ENCODE results near the gene SLC25A41.

The SLC25A41 gene

DNA sequence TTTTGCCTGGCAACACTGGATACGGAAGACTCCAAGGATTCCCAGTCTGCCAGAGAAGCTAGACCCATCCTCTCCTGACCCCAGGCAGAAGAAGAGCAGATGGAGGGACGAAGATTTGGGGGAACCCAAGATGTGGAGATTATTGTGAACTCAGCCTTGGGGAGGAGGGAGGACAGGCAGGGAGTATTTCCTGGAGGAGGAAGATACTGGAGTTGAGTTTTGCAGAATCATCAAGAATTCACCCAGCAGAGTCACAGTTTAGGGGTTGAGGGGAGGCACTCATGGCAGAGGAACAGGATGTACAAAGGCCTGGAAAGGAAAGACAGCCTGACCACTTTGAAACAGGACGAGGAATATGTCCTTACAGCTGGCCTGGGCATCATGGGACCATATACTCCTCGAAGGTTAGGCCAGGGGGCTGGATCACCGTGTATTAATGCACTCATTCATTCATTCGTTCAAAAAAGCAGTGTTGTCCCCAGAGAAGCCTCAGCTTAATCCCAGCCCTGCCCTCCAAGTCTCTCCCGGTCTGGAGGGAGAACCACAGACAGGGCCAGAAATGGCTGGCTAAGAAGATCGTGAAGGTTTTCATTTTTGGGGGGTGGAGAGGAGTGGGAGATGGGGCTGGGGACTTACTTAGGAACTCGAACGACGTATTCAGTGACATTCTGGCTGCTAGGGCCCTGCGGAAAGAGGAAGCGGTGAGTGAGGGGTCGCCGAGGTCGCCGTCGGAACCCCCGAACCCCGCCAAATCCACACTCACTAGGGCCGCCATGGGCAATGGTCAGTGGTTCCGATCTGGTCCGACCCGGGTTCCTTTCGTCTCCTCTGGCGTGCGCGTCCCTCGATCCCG is 41.1 kb downstream of the SLC25A41 start:
- no peak for TF ChIP-seq CTCF (IDR thresholded peaks at IDR 0.05)

- TF ChIP-seq CTCF (IDR thresholded peaks at IDR 0.05), result no peak
Measured at GRCh38 chr19:6387372-6387771, 46.2 kb downstream of the SLC25A41 start.

DNA sequence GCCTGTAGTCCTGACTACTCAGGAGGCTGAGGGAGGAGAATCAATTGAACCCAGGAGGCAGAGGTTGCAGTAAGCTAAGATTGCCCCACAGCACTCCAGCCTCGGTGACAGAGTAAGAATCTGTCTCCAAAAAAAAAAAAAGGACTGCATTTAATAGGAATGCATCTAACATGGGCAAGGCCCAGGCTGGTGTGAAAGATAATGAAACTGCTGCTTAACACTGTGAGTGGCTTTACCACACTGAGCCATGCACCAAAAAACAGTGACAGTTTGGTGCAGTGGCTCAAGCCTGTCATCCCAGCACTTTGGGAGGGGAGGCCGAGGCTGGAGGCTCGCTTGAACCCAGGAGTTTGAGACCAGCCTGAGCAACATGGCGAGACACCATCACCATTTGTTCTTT is 49.2 kb downstream of the SLC25A41 start:
- no peak for TF ChIP-seq CTCF (IDR thresholded peaks at IDR 0.05)

- TF ChIP-seq CTCF (IDR thresholded peaks at IDR 0.05), result no peak
Measured at GRCh38 chr19:6383188-6383587, 50.4 kb downstream of the SLC25A41 start.

- no peak for TF ChIP-seq CTCF (IDR thresholded peaks at IDR 0.05)
Measured at GRCh38 chr19:6381030-6381750, 52.4 kb downstream of the SLC25A41 start.

- no peak for TF ChIP-seq CTCF (IDR thresholded peaks at IDR 0.05)
Measured at GRCh38 chr19:6379744-6380143, 53.8 kb downstream of the SLC25A41 start.

DNA sequence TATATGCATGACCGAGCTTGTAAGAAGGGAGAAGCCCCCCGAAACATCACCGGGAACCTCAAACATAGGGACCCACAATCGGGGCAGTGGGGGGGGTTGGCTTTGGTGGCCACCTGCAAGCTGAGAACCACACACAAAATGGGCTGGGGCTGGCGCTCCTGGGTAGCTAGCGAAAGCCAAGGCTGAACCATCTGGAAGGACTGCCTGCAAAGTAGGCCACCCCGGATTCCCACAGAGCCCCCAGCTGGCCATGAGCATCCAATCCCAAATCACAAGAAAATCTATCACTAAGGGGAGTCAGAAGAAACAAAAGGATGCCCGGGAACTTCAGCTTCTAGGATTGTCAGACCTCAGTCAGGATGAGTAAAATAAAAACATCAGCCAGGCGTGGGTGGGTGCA is 55.1 kb downstream of the SLC25A41 start:
- no peak for TF ChIP-seq CTCF (IDR thresholded peaks at IDR 0.05)

Data from LNCAP (cell line).